H54 (cell line): ENCODE data around the gene SERINC2.

Source experiments
- DNase-seq: peaks from one replicate; pipeline ENCODE4 v3.0.0; 2011; ENCODE audit warnings: low spot score, mixed read lengths; ENCODE audit not compliant: insufficient read length
- FAIRE-seq: peaks from 3 replicates; lab custom pipeline; 2011; peaks lifted over from hg19 to GRCh38; lab: Jason Lieb, UNC
- POLR2A ChIP-seq: IDR thresholded peaks from 2 replicates; pipeline ENCODE4 v1.6.1; 2011; ENCODE audit warnings: low read depth, mild to moderate bottlenecking, low read length

Gene SERINC2

GRCh38 chr1:31412732-31413404 is at the start of gene SERINC2:
Gene SERINC2, plus strand, starts transcription at chr1:31413213. Its CDS starts 53 bp downstream, at chr1:31413266.
- peak; percentile 38; the same call in 1 of the 2 replicates for TF ChIP-seq POLR2A
- DNase-seq (peak; percentile 58), FAIRE-seq (no peak)

GRCh38 chr1:31364561-31365250 is 48.3 kb upstream of the SERINC2 start:
- no peak for FAIRE-seq
- no peak for DNase-seq
- TF ChIP-seq POLR2A, result no peak

GRCh38 chr1:31366796-31367195 is 46.2 kb upstream of the SERINC2 start:
- no peak for DNase-seq
- no peak for FAIRE-seq
- TF ChIP-seq POLR2A, result no peak

GRCh38 chr1:31368611-31369107 is 44.4 kb upstream of the SERINC2 start:
- FAIRE-seq, result no peak

GRCh38 chr1:31370021-31370420 is 43.0 kb upstream of the SERINC2 start:
- FAIRE-seq, result no peak
- no peak for TF ChIP-seq POLR2A
- DNase-seq, result no peak

More at GRCh38 chr1:31368611-31369107, 44.4 kb upstream of the SERINC2 start:
- no peak for DNase-seq
- TF ChIP-seq POLR2A, result no peak

- FAIRE-seq, result no peak
- no peak for TF ChIP-seq POLR2A
- no peak for DNase-seq
These were observed 42.4 kb upstream of the SERINC2 start for GRCh38 chr1:31370565-31370964.

- FAIRE-seq (no peak), DNase-seq (no peak)
- TF ChIP-seq POLR2A, result no peak
These were observed 41.7 kb upstream of the SERINC2 start for GRCh38 chr1:31371121-31371959.

- FAIRE-seq, result no peak
- DNase-seq, result no peak
- TF ChIP-seq POLR2A, result no peak
These were observed 41.0 kb upstream of the SERINC2 start for GRCh38 chr1:31372051-31372450.

GRCh38 chr1:31372751-31373055 is 40.3 kb upstream of the SERINC2 start:
- DNase-seq (no peak), FAIRE-seq (no peak)
- no peak for TF ChIP-seq POLR2A

GRCh38 chr1:31373056-31373896 is 39.7 kb upstream of the SERINC2 start, which contains the start of gene FABP3:
Gene FABP3, minus strand, starts transcription at chr1:31373076. Its CDS starts 62 bp downstream, at chr1:31373014.
- no peak for DNase-seq
- no peak for TF ChIP-seq POLR2A
- no peak for FAIRE-seq

- DNase-seq, result no peak
- TF ChIP-seq POLR2A, result no peak
- no peak for FAIRE-seq
These were observed 39.0 kb upstream of the SERINC2 start for GRCh38 chr1:31373897-31374486.

GRCh38 chr1:31374511-31375196 is 38.4 kb upstream of the SERINC2 start:
- no peak for TF ChIP-seq POLR2A
- FAIRE-seq (peak; percentile 20), DNase-seq (peak; percentile 37)
